Adrenal gland (tissue), 12 donors: ENCODE data around the gene RHNO1. TPM values are rescaled to one million over a fixed set of nuclear protein-coding genes. Genes with fewer than 3 reads are reported as not detected.

Experiments
- DNase-seq, 7 donors: peaks; one replicate each; pipeline ENCODE4 v3.0.0-alpha.2; 2019 to 2020
- H3K27ac ChIP-seq, 5 donors: fragments of 200-600 bp; sonication (generic) in 4 of 5; 1 replicate in 3 of 5; 2 replicates in 2 of 5; pipeline versions ENCODE4 v1.5.1 to v1.8.0; 2016 to 2020; ENCODE audit warnings: mild to moderate bottlenecking in 1 of 5
- H3K27me3 ChIP-seq: fragments of 200-600 bp; 2 replicates; pipeline ENCODE4 v1.8.0; 2021
- H3K36me3 ChIP-seq, 2 donors: fragments of 200-600 bp; replicated peaks in 1 of 2; 1 replicate in 1 of 2; 2 replicates in 1 of 2; pipeline versions ENCODE4 v1.5.1 to v1.8.0; 2018 to 2022
- H3K4me1 ChIP-seq, 2 donors: fragments of 200-600 bp; replicated peaks in 1 of 2; 1 replicate in 1 of 2; 2 replicates in 1 of 2; pipeline versions ENCODE4 v1.5.1 to v1.8.0; 2018 to 2021
- H3K4me3 ChIP-seq, 4 donors: fragments of 200-600 bp; sonication (generic) in 3 of 4; one replicate each; pipeline ENCODE4 v1.5.1; 2016 to 2018
- H3K9me3 ChIP-seq, 3 donors: fragments of 200-600 bp; sonication (generic) in 1 of 3; replicated peaks in 1 of 3; 1 replicate in 2 of 3; 2 replicates in 1 of 3; pipeline versions ENCODE4 v1.5.1 to v1.8.0; 2016 to 2021
- CTCF ChIP-seq, 6 experiments: fragments of 450-650 bp in 4 of 6; fragments of 200-600 bp in 2 of 6; sonication (generic) in 1 of 6; IDR thresholded peaks; 1 replicate in 5 of 6; 2 replicates in 1 of 6; pipeline versions ENCODE4 v1.5.1 to v1.8.0; 2016 to 2021; ENCODE audit warnings: antibody characterized with exemption in 6 of 6, mild to moderate bottlenecking in 2 of 6, moderate library complexity in 1 of 6
- POLR2A ChIP-seq, 2 donors: fragments of 450-650 bp; IDR thresholded peaks; one replicate each; pipeline ENCODE4 v1.6.1; 2017; ENCODE audit warnings: antibody characterized with exemption in 2 of 2, mild to moderate bottlenecking in 2 of 2, moderate library complexity in 1 of 2
- WGBS, 4 donors: extraction: QIAGEN DNeasy Blood & Tissue Kit in 2 of 4; methylation state at CpG; one replicate each; pipeline versions ENCODE4 v1.1.5 to v1.1.7; 2013 to 2017; 5-methylcytosine and 5-hydroxymethylcytosine counted together
- intact Hi-C, 2 donors: fragments of 100-400 bp; cut with DNase I; formaldehyde crosslinking; loops; one replicate each; pipeline versions ENCODE4 v1.14.1 to v1.15.0; 2022 to 2023
- polyA plus RNA-seq, 3 donors: library from polyadenylated mRNA; stranded (reverse); fragments of 200-250 nt in 2 of 3; fragments of 350-450 nt in 1 of 3; fragmentation: Illumina TruSeq in 1 of 3; extraction: RNeasy Lipid Tissue Mini Kit (QIAGEN cat#74804) in 1 of 3; gene quantifications; one replicate each; pipeline ENCODE4 v1.2.3, GENCODE V29; 2013 to 2014
- total RNA-seq, 9 donors: library from RNA; depleted of rRNA in 4 of 9; stranded (reverse); fragments of >200 nt in 4 of 9; fragments of 120-200 nt in 1 of 9; fragmentation: NEBNext Ultra II Directional in 1 of 9; extraction: Animal tissue kit (Norgen Biotek cat#: 25700) in 1 of 9; gene quantifications; one replicate each; pipeline versions ENCODE4 v1.1.0 to v1.2.4, GENCODE V29; 2013 to 2023
- donor health status: healthy with polysubstance abuse.
- donor health status: Bipolar disorder and iron deficiency.
- donor health status: DM: yes; HTN: yes; CAD: no.
- donor health status: DM: no; HTN: no; CAD: no.
- donor health status: DM: no; HTN: no; CAD: no.
- donor health status: DM: yes; HTN: yes; CAD: no.

RHNO1 gene
- total and polyA plus RNA-seq, 12 donors = 5.0 to 30.7 (median 14.8) TPM

GRCh38 chr12:2845280-2845679 lies 31.7 kb upstream of the RHNO1 start:
- WGBS, 4 donors = 40 to 49% (median 45%) methylated on average over 4 to 6 of the region's 6 CpGs
- no peaks in the 10 kb centered on the region for H3K4me1 ChIP-seq
- peak overlapping the region in 3 of 5 donors; percentile 21 to 79 (median 68) for H3K27ac ChIP-seq
- intact Hi-C loops = no loop called here
- H3K4me3 ChIP-seq = no peak overlapping the region
- no peaks in the 10 kb centered on the region for H3K9me3 ChIP-seq
- no peaks in the 10 kb centered on the region for H3K36me3 ChIP-seq
- TF ChIP-seq CTCF (IDR thresholded peaks at IDR 0.05) (no peak), POLR2A (IDR thresholded peaks at IDR 0.05) (no peak)
- peak in 6 of 7 donors; percentile 35 to 74 (median 57) for DNase-seq
- no peaks in the 10 kb centered on the region for H3K27me3 ChIP-seq

- no peak for TF ChIP-seq POLR2A (IDR thresholded peaks at IDR 0.05)
- no peak for TF ChIP-seq CTCF (IDR thresholded peaks at IDR 0.05)
- intact Hi-C loops = loop anchor here in 1 of 2 donors (10.0 kb wide), 2 partner anchors 93 to 193 kb away; no protein-coding TSS in a partner anchor
- no peak for DNase-seq
- H3K27ac ChIP-seq = no peak overlapping the region
- no peaks in the 10 kb centered on the region for H3K4me1 ChIP-seq
- H3K4me3 ChIP-seq = no peak overlapping the region
- no peaks in the 10 kb centered on the region for H3K27me3 ChIP-seq
- WGBS, 4 donors = 86 to 95% (median 92%) methylated on average over 3 of the region's 3 CpGs
- no peaks in the 10 kb centered on the region for H3K36me3 ChIP-seq
- no peaks in the 10 kb centered on the region for H3K9me3 ChIP-seq
Measured at GRCh38 chr12:2851931-2852330, 25.1 kb upstream of the RHNO1 start.

GRCh38 chr12:2853626-2854025 lies 23.4 kb upstream of the RHNO1 start:
- WGBS, 4 donors = 16 to 25% (median 20%) methylated on average over 11 of the region's 11 CpGs
- peak; percentile 72 to 92 (median 81) for DNase-seq
- Histone ChIP-seq H3K27ac (no peak overlapping the region), H3K27me3 (no peaks in the 10 kb centered on the region), H3K4me1 (no peaks in the 10 kb centered on the region), H3K4me3 (no peak overlapping the region), H3K36me3 (no peaks in the 10 kb centered on the region), H3K9me3 (no peaks in the 10 kb centered on the region)
- intact Hi-C loops = loop anchor here in 1 of 2 donors (10.0 kb wide), 2 partner anchors 91 to 191 kb away; no protein-coding TSS in a partner anchor
- TF ChIP-seq CTCF (IDR thresholded peaks at IDR 0.05) = peak; percentile 59 to 81 (median 70)
- TF ChIP-seq POLR2A (IDR thresholded peaks at IDR 0.05) = no peak

- Histone ChIP-seq H3K4me3 (no peak overlapping the region), H3K4me1 (no peaks in the 10 kb centered on the region), H3K27me3 (no peaks in the 10 kb centered on the region), H3K9me3 (no peaks in the 10 kb centered on the region), H3K36me3 (no peaks in the 10 kb centered on the region), H3K27ac (no peak overlapping the region)
- intact Hi-C loops = loop anchor here in 1 of 2 donors (10.0 kb wide), 2 partner anchors 90 to 190 kb away; no protein-coding TSS in a partner anchor
- no peak for DNase-seq
- no peak for TF ChIP-seq CTCF (IDR thresholded peaks at IDR 0.05)
- no peak for TF ChIP-seq POLR2A (IDR thresholded peaks at IDR 0.05)
- WGBS, 4 donors = 90 to 91% (median 90%) methylated on average over 13 to 25 of the region's 25 CpGs
Measured at GRCh38 chr12:2854669-2855453, 22.2 kb upstream of the RHNO1 start.
